NCI-H446 treated with DMSO at 0.1 percent for 48 hours (cell line): ENCODE measurements around the gene NF1.
"Not testable (repeated sequence)": the region's sequence is repeated elsewhere in the genome, so short reads cannot be mapped to it uniquely, and the experiment has no call there.

ENCODE experiments used
- DNase-seq: peaks from one replicate; lab custom pipeline; 2025; lab: John Stamatoyannopoulos, UW

NF1 gene

GRCh38 chr17:31132977-31133376 is 38.2 kb downstream of the NF1 start:
- no peak for DNase-seq

GRCh38 chr17:31134576-31134975 is 39.8 kb downstream of the NF1 start:
- peak; percentile 5 for DNase-seq

GRCh38 chr17:31136319-31136718 is 41.5 kb downstream of the NF1 start:
- DNase-seq, result no peak

GRCh38 chr17:31140111-31140510 is 45.3 kb downstream of the NF1 start:
- no peak for DNase-seq

GRCh38 chr17:31144428-31144827 is 49.7 kb downstream of the NF1 start:
- DNase-seq, result no peak

GRCh38 chr17:31144836-31145235 is 50.1 kb downstream of the NF1 start:
- DNase-seq, result no peak

- DNase-seq, result no peak
These were observed 52.9 kb downstream of the NF1 start for GRCh38 chr17:31147507-31148202.

GRCh38 chr17:31148205-31148604 is 53.4 kb downstream of the NF1 start:
- DNase-seq, result no peak

GRCh38 chr17:31152271-31152670 is 57.5 kb downstream of the NF1 start:
- no peak for DNase-seq

GRCh38 chr17:31155208-31155810 is 60.5 kb downstream of the NF1 start:
- DNase-seq, result no peak

GRCh38 chr17:31156326-31156725 is 61.5 kb downstream of the NF1 start:
- no peak for DNase-seq

GRCh38 chr17:31156864-31157263 is 62.1 kb downstream of the NF1 start:
- not testable (repeated sequence) for DNase-seq

GRCh38 chr17:31158746-31159377 is 64.1 kb downstream of the NF1 start:
- DNase-seq, result no peak

GRCh38 chr17:31163091-31163781 is 68.5 kb downstream of the NF1 start:
- DNase-seq, result no peak

GRCh38 chr17:31167111-31167510 is 72.3 kb downstream of the NF1 start:
- DNase-seq, result no peak

- no peak for DNase-seq
These were observed 76.9 kb downstream of the NF1 start for GRCh38 chr17:31171701-31172100.

- DNase-seq, result no peak
These were observed 77.6 kb downstream of the NF1 start for GRCh38 chr17:31172388-31172787.

- no peak for DNase-seq
These were observed 79.4 kb downstream of the NF1 start for GRCh38 chr17:31174215-31174614.

GRCh38 chr17:31175237-31175636 is 80.5 kb downstream of the NF1 start:
- DNase-seq, result no peak

- DNase-seq, result not testable (repeated sequence)
These were observed 81.4 kb downstream of the NF1 start for GRCh38 chr17:31176143-31176542.

- DNase-seq, result not testable (repeated sequence)
These were observed 84.2 kb downstream of the NF1 start for GRCh38 chr17:31178951-31179350.

GRCh38 chr17:31195305-31195704 is 100.5 kb downstream of the NF1 start:
- no peak for DNase-seq

GRCh38 chr17:31198026-31198425 is 103.2 kb downstream of the NF1 start:
- DNase-seq, result no peak
